Measurements from ENCODE around the gene TARS2. TPM values are rescaled to one million over a fixed set of nuclear protein-coding genes. Genes with fewer than 3 reads are reported as not detected.

The TARS2 gene
- total RNA-seq, 1 experiment from 2014 or later: 26.3 TPM

DNA sequence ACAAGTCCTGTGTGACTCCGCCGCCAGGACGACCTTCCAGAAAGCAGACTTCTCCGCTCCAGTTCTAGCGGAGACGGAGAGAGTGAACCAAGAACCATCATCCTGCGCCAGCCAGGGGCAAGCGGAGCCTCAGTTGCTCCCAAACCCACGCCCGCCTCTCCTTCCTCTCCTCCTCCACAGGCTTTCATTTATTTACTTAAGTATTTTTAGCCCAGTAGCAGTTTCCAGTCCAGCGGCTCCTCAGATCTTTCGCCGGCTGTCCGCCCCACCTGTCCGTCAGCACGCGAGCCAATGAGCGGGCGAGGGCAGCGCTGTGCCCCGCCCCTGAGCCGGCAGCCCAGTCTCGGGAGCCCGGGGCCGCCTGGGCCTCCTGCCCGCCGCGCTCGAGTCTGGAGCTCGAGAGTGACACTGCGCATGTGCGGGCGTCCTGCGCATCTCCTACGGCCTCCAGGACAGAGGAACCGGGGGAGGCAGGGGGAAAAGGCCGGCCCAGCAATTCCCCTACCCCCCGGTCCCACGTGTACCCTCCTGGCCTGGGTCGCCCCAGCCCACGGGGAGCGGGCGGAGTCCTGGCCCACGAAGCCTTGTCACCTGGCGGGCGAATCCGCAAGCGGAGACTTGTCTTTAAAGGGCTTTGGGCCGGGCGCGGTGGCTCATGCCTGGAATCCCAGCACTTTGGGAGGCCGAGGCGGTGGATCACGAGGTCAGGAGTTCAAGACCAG lies 28.3 kb downstream of the TARS2 start, which contains the start of gene FALEC:
TSS of gene FALEC (plus strand) at position 425 of the 722 bp plus-strand sequence.
- peak within 1 kb of the TSS; percentile 64 for H3K4me3 ChIP-seq
- H3K27me3 ChIP-seq: no peaks in the 10 kb centered on the region
- DNase-seq: peak; percentile 95 to 97
- peaks cover 7% of the 10 kb centered on the region; the same call in 1 of the 2 replicates for H3K4me1 ChIP-seq
- H3K9me3 ChIP-seq (replicated peaks): no peaks in the 10 kb centered on the region
- peak within 1 kb of the TSS; percentile 34 for H3K27ac ChIP-seq
- no peaks in the 10 kb centered on the region for H3K36me3 ChIP-seq

DNA sequence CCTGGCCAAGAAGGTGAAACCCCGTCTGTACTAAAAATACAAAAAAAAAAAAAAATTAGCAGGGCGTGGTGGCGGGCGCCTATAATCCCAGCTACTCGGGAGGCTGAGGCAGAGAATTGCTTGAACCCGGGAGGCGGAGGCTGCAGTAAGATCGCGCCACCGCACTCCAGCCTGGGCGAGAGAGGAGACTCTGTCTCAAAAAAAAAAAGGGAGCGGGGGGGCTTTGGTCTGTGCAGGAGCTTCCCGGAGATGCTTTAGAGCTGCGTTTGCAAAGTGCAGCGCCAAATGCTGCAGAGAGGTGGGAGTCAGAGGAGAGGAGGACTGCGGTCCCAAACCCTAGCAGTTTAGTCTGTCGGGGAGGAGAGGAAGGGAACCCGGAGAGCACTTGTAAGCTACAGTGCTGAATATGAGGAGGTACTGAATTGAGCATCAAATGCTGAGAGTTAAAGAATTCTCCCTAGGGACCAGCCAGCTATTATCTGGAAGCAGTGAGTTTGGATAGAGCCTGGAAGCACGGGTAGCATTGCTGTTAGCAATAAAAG lies 28.9 kb downstream of the TARS2 start:
- Histone ChIP-seq H3K4me1 (peaks cover 7% of the 10 kb centered on the region; the same call in 1 of the 2 replicates), H3K36me3 (no peaks in the 10 kb centered on the region), H3K27ac (0 out of 2 replicates have a peak overlapping the region, but pooled peaks have one; percentile 34), H3K4me3 (peak overlapping the region; percentile 64), H3K9me3 (replicated peaks) (no peaks in the 10 kb centered on the region), H3K27me3 (no peaks in the 10 kb centered on the region)
- DNase-seq: peak in 1 of 2 experiments; percentile 29

DNA sequence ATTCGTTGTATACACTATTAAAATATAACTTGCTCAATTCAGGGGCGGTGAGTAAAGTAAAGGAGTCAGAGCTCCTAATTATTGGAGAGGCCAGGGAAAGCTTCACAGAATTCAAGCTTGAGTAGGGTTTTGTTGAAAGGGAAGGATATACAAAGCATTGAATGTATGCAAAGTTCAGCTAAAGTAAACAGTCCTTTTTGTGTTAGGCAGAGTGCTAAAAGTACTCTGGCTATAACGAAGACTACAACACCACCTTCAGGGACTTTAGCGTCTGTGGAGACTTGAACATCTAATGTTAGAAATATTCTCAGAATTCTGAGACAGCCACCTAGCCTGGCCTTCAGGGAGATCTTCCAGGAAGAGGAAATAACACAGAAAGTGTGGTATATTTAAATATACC lies 29.4 kb downstream of the TARS2 start:
- Histone ChIP-seq H3K4me3 (peak overlapping the region; percentile 64), H3K9me3 (replicated peaks) (no peaks in the 10 kb centered on the region), H3K27me3 (no peaks in the 10 kb centered on the region), H3K36me3 (no peaks in the 10 kb centered on the region), H3K4me1 (peaks cover 7% of the 10 kb centered on the region; the same call in 1 of the 2 replicates), H3K27ac (no peak overlapping the region)
- DNase-seq: no peak

DNA sequence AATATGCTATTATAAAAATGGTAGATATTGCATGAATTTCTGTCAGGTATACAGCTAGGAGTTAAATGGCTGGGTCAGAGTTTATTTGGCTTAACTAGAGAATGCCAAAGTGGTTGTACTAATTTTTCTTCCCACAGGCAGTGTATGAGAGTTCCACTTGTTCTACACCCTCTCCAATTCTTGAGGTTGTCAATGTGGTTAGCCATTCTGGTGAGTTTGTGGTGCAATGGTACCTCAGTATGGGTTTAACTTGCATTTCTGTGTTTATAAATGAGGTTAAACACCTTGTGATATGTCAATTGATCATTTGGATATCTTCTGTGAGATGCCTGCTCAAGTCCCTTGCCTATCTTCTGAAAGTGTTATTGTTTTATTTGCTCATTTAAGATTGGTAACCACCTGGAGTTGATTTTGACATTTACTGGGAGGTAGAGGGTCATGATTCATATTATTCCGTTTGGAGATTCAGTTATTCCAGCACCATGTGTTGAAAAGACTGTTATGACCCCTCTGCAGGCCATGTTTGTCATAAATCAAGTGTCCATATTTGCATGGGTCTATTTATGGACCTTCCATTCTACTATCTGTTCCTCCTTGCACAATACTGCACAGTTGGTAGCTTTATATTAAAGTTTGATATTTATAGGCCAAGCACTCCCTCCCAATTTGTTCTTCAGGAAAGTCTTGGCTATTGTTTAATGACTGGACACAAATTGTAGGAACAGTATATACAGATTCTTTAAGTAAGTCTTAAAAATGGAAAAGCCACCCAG lies 34.2 kb downstream of the TARS2 start:
- no peak overlapping the region for H3K4me3 ChIP-seq
- no peak for DNase-seq
- no peak overlapping the region for H3K27ac ChIP-seq

DNA sequence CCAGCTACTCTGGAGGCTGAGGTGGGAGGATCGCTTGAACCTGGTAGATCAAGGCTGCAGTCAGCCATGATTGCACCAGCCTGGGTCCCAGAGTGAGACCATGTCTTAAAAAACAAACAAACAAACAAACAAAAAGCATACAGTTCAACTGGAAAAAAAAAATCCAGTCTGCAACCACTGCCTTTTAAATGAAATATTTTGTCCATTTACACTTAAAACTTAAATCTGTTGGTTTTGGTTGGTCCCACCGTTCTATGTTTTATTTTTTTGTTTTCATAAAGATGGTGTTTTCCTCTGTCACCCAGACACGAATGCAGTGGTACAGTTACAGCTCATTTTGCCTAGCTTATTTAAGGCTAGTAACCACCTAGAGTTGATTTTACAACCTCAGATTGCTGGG lies 38.1 kb downstream of the TARS2 start:
- Histone ChIP-seq H3K4me1 (no peaks in the 10 kb centered on the region), H3K27me3 (no peaks in the 10 kb centered on the region), H3K9me3 (replicated peaks) (no peaks in the 10 kb centered on the region), H3K36me3 (no peaks in the 10 kb centered on the region), H3K4me3 (no peak overlapping the region), H3K27ac (no peak overlapping the region)
- no peak for DNase-seq

More for the DNA sequence above, 34.2 kb downstream of the TARS2 start:
- H3K36me3 ChIP-seq: no peaks in the 10 kb centered on the region
- 0 out of 2 replicates have a peak, but pooled peaks cover under 1% of the 10 kb centered on the region for H3K4me1 ChIP-seq
- no peaks in the 10 kb centered on the region for H3K27me3 ChIP-seq
- H3K9me3 ChIP-seq (replicated peaks): no peaks in the 10 kb centered on the region

DNA sequence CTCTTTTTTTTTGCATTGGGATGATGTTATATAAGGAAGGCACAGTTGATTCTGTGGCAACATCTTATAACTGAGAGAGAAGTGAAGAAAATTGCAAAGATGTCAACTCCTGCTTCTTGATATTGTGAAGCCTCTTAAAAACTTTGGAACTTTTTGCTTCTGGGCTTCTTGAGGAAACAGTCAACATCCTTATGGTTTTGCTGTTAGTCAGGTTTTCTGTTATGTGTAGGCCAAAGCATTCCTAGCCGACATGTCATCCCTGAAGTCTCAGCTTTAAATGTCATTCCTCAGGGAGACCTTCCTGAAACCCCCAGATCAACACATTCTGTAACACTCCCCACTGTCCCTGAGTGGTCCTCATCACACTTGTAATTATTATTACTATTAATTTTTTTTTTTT lies 41.0 kb downstream of the TARS2 start:
- DNase-seq: no peak
- Histone ChIP-seq H3K4me1 (no peaks in the 10 kb centered on the region), H3K9me3 (replicated peaks) (no peaks in the 10 kb centered on the region), H3K27ac (no peak overlapping the region), H3K27me3 (no peaks in the 10 kb centered on the region), H3K36me3 (no peaks in the 10 kb centered on the region), H3K4me3 (no peak overlapping the region)

DNA sequence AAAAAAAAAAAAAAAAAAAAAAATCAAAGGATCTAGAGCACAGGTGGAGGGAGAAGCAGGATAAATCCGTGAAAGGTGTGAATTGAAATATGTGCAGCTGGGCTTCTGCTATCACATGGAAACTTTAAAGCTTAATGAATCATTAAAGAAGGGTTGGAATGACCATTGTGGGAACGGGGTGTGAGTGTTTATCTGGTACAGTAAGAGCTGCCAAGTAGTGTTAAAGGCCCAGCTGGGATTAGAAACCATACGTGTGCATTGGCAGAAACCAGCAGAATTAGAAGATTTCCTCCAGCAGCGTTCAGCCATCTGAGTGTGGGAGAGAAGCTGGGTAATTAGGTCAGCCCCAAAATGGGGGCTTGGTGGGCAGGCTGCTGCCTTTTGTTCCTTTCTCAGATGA lies 41.8 kb downstream of the TARS2 start:
- no peak for DNase-seq
- Histone ChIP-seq H3K36me3 (no peaks in the 10 kb centered on the region), H3K27me3 (no peaks in the 10 kb centered on the region), H3K9me3 (replicated peaks) (no peaks in the 10 kb centered on the region), H3K4me3 (no peak overlapping the region), H3K4me1 (no peaks in the 10 kb centered on the region), H3K27ac (no peak overlapping the region)

DNA sequence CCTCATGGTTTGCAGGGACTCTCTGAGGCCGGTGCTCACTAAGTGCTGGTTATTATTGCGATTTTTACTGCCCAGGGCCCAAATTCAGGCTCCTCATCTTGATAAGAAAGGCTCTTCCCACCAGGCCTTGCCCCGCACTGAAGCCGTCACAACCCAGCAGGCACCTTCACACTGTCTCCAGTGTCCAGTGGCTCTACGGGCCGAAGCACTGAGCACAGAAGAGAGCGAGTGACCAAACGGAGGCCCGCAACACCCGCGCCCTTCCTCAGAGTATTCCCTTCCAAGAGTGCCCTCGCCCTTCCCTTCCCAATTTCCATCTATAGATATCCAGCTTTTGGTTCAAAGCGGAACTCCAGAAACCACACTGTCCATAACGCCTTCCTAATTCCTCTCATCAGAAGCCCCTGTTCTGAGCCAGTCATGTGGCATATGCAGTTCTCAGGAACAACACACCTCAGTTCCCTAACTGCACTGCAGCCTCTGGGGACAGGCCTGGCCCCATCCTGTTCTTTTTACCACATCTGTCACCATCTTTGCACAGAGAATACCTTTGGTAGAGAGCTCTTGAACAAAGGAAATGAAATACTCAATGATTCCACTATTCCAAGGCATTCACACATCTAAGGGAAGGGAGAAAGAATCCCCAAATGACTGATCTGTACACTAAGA lies 43.4 kb downstream of the TARS2 start:
- Histone ChIP-seq H3K4me3 (no peak overlapping the region), H3K36me3 (no peaks in the 10 kb centered on the region), H3K4me1 (peaks cover 11% of the 10 kb centered on the region), H3K27ac (no peak overlapping the region), H3K9me3 (replicated peaks) (no peaks in the 10 kb centered on the region), H3K27me3 (no peaks in the 10 kb centered on the region)
- DNase-seq: no peak

DNA sequence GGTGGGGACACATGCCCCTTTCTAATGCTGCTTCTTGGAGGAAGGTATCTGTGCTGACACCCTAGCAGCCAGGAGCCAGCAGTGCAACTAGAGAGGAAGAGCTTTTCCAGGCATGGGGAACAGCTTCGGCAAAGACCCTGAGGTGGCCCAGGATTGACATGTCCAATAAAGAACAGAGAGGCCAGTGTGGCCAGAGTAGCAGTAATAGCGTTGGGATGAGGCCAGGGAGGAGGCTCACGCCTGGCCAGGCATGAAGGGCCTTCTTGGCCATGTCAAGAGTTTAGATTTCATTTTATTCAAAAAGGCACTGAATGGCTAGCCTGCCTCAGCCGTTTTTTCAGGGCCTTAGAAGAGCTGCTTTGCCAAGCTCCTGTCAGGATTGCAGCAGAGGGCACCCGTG lies 45.6 kb downstream of the TARS2 start:
- Histone ChIP-seq H3K27ac (no peak overlapping the region), H3K36me3 (no peaks in the 10 kb centered on the region), H3K4me1 (peaks cover 11% of the 10 kb centered on the region), H3K4me3 (no peak overlapping the region), H3K27me3 (no peaks in the 10 kb centered on the region), H3K9me3 (replicated peaks) (no peaks in the 10 kb centered on the region)
- DNase-seq: no peak

DNA sequence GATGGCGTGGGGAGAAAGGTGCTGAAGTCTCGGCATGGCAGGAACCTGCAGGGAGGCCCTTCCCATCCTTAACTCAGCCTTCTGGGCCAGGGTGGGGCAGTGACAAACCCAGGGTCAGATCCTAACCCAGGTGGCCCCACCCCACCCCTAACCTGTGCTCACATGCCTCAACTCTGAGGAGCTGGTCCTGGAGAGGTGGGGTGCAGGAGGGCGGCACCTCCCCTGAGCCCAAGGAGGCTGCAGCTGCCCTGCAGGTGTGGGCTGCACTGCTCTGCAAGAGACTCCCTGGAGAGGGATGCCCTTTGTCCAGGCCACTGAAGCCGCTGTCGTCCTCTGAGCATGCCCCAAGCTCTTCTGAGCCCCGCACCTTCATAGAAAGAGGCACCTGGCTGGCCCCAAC lies 46.8 kb downstream of the TARS2 start:
- no peak for DNase-seq
- Histone ChIP-seq H3K36me3 (no peaks in the 10 kb centered on the region), H3K27me3 (no peaks in the 10 kb centered on the region), H3K4me3 (no peak overlapping the region), H3K4me1 (peaks cover 11% of the 10 kb centered on the region), H3K9me3 (replicated peaks) (no peaks in the 10 kb centered on the region), H3K27ac (no peak overlapping the region)

DNA sequence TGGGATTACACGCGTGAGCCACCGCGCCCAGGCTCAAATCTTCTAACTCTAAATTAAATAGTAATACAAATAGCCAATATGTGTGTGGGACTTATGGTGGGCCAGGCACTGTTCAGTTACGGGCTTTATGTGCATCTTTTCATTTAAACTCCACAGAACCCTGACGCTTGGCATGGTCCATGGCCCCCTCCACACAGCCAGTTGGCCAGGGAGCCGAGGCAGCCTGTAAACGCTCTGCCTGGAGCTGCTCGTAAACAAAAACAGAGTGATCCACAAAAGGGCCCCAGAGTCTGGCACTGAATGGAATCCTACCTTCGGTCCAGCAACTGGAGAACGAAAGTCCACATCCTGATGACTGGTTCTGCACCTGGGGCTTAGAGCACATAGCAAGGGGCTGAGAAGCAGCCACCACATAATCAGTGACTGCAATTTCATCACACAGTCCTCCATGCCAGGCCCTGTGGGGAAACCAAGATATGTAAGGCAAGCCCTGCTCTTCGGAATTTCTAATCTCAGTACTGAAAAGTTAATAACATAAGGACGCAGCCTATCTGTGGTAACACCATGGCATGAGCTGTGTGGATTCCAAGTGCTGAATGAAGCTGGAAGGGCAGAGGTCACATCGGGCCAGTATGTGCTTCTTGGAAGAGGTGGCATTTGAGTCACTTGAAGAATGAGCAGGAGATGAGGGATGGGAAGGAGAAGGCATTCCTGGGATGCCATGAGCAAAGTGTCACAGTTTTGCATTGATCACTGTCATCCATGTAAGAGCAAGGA lies 48.5 kb downstream of the TARS2 start:
- H3K4me1 ChIP-seq: peaks cover 11% of the 10 kb centered on the region
- no peak for DNase-seq
- peak overlapping the region; percentile 48 for H3K27ac ChIP-seq
- H3K9me3 ChIP-seq (replicated peaks): no peaks in the 10 kb centered on the region
- no peaks in the 10 kb centered on the region for H3K27me3 ChIP-seq
- H3K4me3 ChIP-seq: no peak overlapping the region
- no peaks in the 10 kb centered on the region for H3K36me3 ChIP-seq

DNA sequence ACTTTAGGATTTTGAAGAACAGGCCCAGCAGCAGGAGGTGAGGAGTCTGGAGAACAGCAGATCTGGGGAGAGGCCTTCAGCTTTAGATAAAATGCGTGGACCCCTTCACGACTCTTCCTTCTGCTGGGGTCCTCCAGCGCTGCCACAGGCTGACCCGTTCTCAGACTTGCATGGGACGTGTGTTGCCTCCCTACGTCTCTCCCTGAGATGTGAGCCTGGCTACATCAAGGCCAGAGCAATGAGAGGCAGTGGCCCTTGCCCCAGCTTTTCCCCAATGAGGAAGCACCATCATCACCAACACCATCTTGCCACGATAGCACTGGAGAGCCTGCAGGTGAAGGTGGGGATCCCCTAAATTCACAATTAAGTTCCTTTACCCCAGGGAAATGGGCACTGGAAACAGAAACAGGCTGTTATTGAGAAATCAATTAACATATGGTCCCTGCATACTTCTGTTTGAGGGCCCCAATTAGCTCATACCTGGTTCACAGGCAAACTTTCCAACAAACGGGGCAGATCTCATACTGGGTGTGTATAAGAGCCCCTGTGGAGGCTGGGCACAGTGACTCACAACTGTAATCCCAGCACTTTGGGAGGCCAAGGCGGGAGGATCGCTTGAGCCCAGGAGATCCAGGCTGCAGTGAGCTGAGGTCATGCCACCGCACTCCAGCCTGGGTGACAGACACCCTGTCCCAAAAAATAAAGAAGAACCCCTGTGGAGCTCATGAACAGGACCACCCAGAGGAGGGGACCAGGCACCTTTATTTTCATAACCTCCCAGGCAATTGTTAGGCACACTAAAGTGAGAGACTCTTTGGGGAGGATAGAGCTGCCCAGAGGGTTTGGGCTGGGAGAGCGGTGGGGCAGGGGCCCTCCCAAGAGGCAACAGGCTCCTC lies 49.9 kb downstream of the TARS2 start:
- DNase-seq: no peak
- H3K4me1 ChIP-seq: peaks cover 11% of the 10 kb centered on the region
- H3K36me3 ChIP-seq: no peaks in the 10 kb centered on the region
- no peak overlapping the region for H3K4me3 ChIP-seq
- no peak overlapping the region for H3K27ac ChIP-seq
- no peaks in the 10 kb centered on the region for H3K27me3 ChIP-seq
- no peaks in the 10 kb centered on the region for H3K9me3 ChIP-seq (replicated peaks)
